Thymus (tissue), 11 donors: ENCODE results near the gene ZNF408. TPM values are rescaled to one million over a fixed set of nuclear protein-coding genes. Genes with fewer than 3 reads are reported as not detected.

Experiments used
- DNase-seq, 9 donors: peaks; one replicate each; pipeline ENCODE4 v3.0.0-alpha.2; 2013; ENCODE audit warnings: low spot score in 9 of 9, low read depth in 6 of 9, missing footprints in 1 of 9
- H3K27ac ChIP-seq, 2 donors: one replicate each; pipeline ENCODE4 v1.5.1; 2013; ENCODE audit warnings: control low read depth in 1 of 2, low read depth in 1 of 2, low read length in 1 of 2, mild to moderate bottlenecking in 1 of 2, moderate library complexity in 1 of 2
- H3K27me3 ChIP-seq, 2 donors: one replicate each; pipeline ENCODE4 v1.5.1; 2013; ENCODE audit warnings: low read length in 1 of 2; ENCODE audit not compliant: control insufficient read depth in 2 of 2, insufficient read depth in 1 of 2
- H3K36me3 ChIP-seq, 2 donors: one replicate each; pipeline ENCODE4 v1.5.1; 2013; ENCODE audit warnings: low read length in 1 of 2, mild to moderate bottlenecking in 1 of 2, moderate library complexity in 1 of 2; ENCODE audit not compliant: control insufficient read depth in 2 of 2, insufficient read depth in 2 of 2
- H3K4me1 ChIP-seq, 2 donors: one replicate each; pipeline ENCODE4 v1.5.1; 2013; ENCODE audit warnings: low read length in 2 of 2; ENCODE audit not compliant: control insufficient read depth in 2 of 2, insufficient read depth in 2 of 2
- H3K4me3 ChIP-seq, 2 donors: one replicate each; pipeline ENCODE4 v1.5.1; 2013; ENCODE audit warnings: low read length in 2 of 2, control low read depth in 1 of 2, mild to moderate bottlenecking in 1 of 2
- H3K9me3 ChIP-seq, 2 donors: one replicate each; pipeline ENCODE4 v1.5.1; 2013; ENCODE audit warnings: low read length in 1 of 2, mild to moderate bottlenecking in 1 of 2; ENCODE audit not compliant: control insufficient read depth in 2 of 2, insufficient read depth in 1 of 2
- WGBS: extraction: QIAGEN DNeasy Blood & Tissue Kit; methylation state at CpG from one replicate; pipeline ENCODE4 v1.1.7; 2013; 5-methylcytosine and 5-hydroxymethylcytosine counted together
- polyA plus RNA-seq: library from polyadenylated mRNA; stranded (reverse); fragments of 200-250 nt; gene quantifications from one replicate; pipeline ENCODE4 v1.2.3, GENCODE V29; 2013
- total RNA-seq: library from RNA; stranded (reverse); fragments of 120-200 nt; gene quantifications from one replicate; pipeline ENCODE4 v1.2.4, GENCODE V29; 2013
- donor health status: healthy.

The ZNF408 gene
- total and polyA plus RNA-seq, 2 donors: 6.5 to 8.1 TPM

GRCh38 chr11:46673713-46674462 is 26.9 kb upstream of the ZNF408 start:
- H3K27me3 ChIP-seq: no peaks in the 10 kb centered on the region
- H3K9me3 ChIP-seq: no peaks in the 10 kb centered on the region
- DNase-seq: peak in 6 of 9 donors; percentile 24 to 69 (median 33)
- 63% methylated on average over 6 of the region's 6 CpGs for WGBS
- H3K27ac ChIP-seq: peak overlapping the region; percentile 75
- no peak overlapping the region for H3K4me3 ChIP-seq
- H3K4me1 ChIP-seq: peaks cover 31 to 76% of the 10 kb centered on the region in 2 donors
- H3K36me3 ChIP-seq: peaks cover 62 to 72% of the 10 kb centered on the region in 2 donors

- peaks cover 31 to 74% of the 10 kb centered on the region in 2 donors for H3K4me1 ChIP-seq
These were observed 26.2 kb upstream of the ZNF408 start for GRCh38 chr11:46674463-46675287.

GRCh38 chr11:46675288-46675851 is 25.5 kb upstream of the ZNF408 start:
- no peaks in the 10 kb centered on the region for H3K9me3 ChIP-seq

More at GRCh38 chr11:46674463-46675287, 26.2 kb upstream of the ZNF408 start:
- Histone ChIP-seq H3K27me3 (no peaks in the 10 kb centered on the region), H3K36me3 (peaks cover 62 to 72% of the 10 kb centered on the region in 2 donors), H3K9me3 (no peaks in the 10 kb centered on the region), H3K27ac (peak overlapping the region; percentile 75), H3K4me3 (no peak overlapping the region)
- peak in 6 of 9 donors; percentile 14 to 76 (median 38) for DNase-seq
- 52% methylated on average over 12 of the region's 12 CpGs for WGBS

GRCh38 chr11:46675949-46676348 is 24.9 kb upstream of the ZNF408 start:
- H3K9me3 ChIP-seq: no peaks in the 10 kb centered on the region
- DNase-seq: no peak
- peaks cover 29 to 62% of the 10 kb centered on the region in 2 donors for H3K4me1 ChIP-seq
- H3K27ac ChIP-seq: peak overlapping the region; percentile 55 to 63
- WGBS: 97% methylated on average over 7 of the region's 7 CpGs
- H3K27me3 ChIP-seq: no peaks in the 10 kb centered on the region
- no peak overlapping the region for H3K4me3 ChIP-seq
- peaks cover 71 to 76% of the 10 kb centered on the region in 2 donors for H3K36me3 ChIP-seq

More at GRCh38 chr11:46675288-46675851, 25.5 kb upstream of the ZNF408 start:
- 85% methylated on average over 4 of the region's 4 CpGs for WGBS
- no peak overlapping the region for H3K4me3 ChIP-seq
- H3K27me3 ChIP-seq: no peaks in the 10 kb centered on the region
- peaks cover 65 to 74% of the 10 kb centered on the region in 2 donors for H3K36me3 ChIP-seq
- peaks cover 31 to 67% of the 10 kb centered on the region in 2 donors for H3K4me1 ChIP-seq
- peak overlapping the region; percentile 71 to 75 for H3K27ac ChIP-seq
- DNase-seq: no peak

GRCh38 chr11:46676436-46677158 is 24.2 kb upstream of the ZNF408 start:
- 87% methylated on average over 15 of the region's 15 CpGs for WGBS
- no peak for DNase-seq
- Histone ChIP-seq H3K36me3 (peaks cover 76 to 77% of the 10 kb centered on the region in 2 donors), H3K4me3 (no peak overlapping the region), H3K27me3 (no peaks in the 10 kb centered on the region), H3K9me3 (no peaks in the 10 kb centered on the region), H3K27ac (no peak overlapping the region), H3K4me1 (peaks cover 24 to 55% of the 10 kb centered on the region in 2 donors)

GRCh38 chr11:46677169-46677568 is 23.7 kb upstream of the ZNF408 start:
- peaks cover 24 to 49% of the 10 kb centered on the region in 2 donors for H3K4me1 ChIP-seq
- no peaks in the 10 kb centered on the region for H3K9me3 ChIP-seq
- H3K27ac ChIP-seq: no peak overlapping the region
- peaks cover 76 to 80% of the 10 kb centered on the region in 2 donors for H3K36me3 ChIP-seq
- H3K27me3 ChIP-seq: no peaks in the 10 kb centered on the region
- DNase-seq: no peak
- 98% methylated on average over 8 of the region's 8 CpGs for WGBS
- no peak overlapping the region for H3K4me3 ChIP-seq

GRCh38 chr11:46677991-46678740 is 22.7 kb upstream of the ZNF408 start:
- DNase-seq: no peak
- peaks cover 70% of the 10 kb centered on the region in 2 donors for H3K36me3 ChIP-seq
- no peaks in the 10 kb centered on the region for H3K9me3 ChIP-seq
- H3K4me1 ChIP-seq: peaks cover 23 to 39% of the 10 kb centered on the region in 2 donors
- no peaks in the 10 kb centered on the region for H3K27me3 ChIP-seq
- H3K4me3 ChIP-seq: no peak overlapping the region
- 98% methylated on average over 10 of the region's 10 CpGs for WGBS
- no peak overlapping the region for H3K27ac ChIP-seq

- DNase-seq: no peak
- H3K4me1 ChIP-seq: peaks cover 17 to 34% of the 10 kb centered on the region in 2 donors
- 98% methylated on average over 9 of the region's 9 CpGs for WGBS
- peaks cover 64 to 69% of the 10 kb centered on the region in 2 donors for H3K36me3 ChIP-seq
- no peaks in the 10 kb centered on the region for H3K9me3 ChIP-seq
- H3K27ac ChIP-seq: no peak overlapping the region
- H3K27me3 ChIP-seq: no peaks in the 10 kb centered on the region
- no peak overlapping the region for H3K4me3 ChIP-seq
These were observed 22.1 kb upstream of the ZNF408 start for GRCh38 chr11:46678741-46679130.
